H1 (cell line): ENCODE measurements around the gene SMIM44.

Experiments
- CEBPB ChIP-seq: IDR thresholded peaks from 2 replicates; pipeline ENCODE4 v1.6.1; 2012; ENCODE audit warnings: low read depth, low read length
- CTCF ChIP-seq, 3 experiments: IDR thresholded peaks; 1 replicate in 2 of 3; 2 replicates in 1 of 3; pipeline versions ENCODE4 v1.5.1 to v1.6.1; 2011; ENCODE audit warnings: low read length in 3 of 3, mild to moderate bottlenecking in 3 of 3, inconsistent platforms in 2 of 3, low read depth in 1 of 3, moderate library complexity in 1 of 3; ENCODE audit not compliant: insufficient read depth in 1 of 3; ENCODE audit errors: control extremely low read depth in 1 of 3
- EGR1 ChIP-seq: IDR thresholded peaks from 2 replicates; pipeline ENCODE4 v1.6.1; 2011; ENCODE audit warnings: low read depth, low read length, borderline replicate concordance
- JUN ChIP-seq: IDR thresholded peaks from 2 replicates; pipeline ENCODE4 v1.6.1; 2011; ENCODE audit warnings: low read depth, mild to moderate bottlenecking, improper control_type of control experiment, low read length
- JUND ChIP-seq: IDR thresholded peaks from 2 replicates; pipeline ENCODE4 v1.6.1; 2011; ENCODE audit warnings: mild to moderate bottlenecking, improper control_type of control experiment, low read length
- KDM1A ChIP-seq: fragments of 200-600, 300-600 bp; sonication (generic); IDR thresholded peaks from 2 replicates; pipeline ENCODE4 v1.7.1; 2016; ENCODE audit warnings: mild to moderate bottlenecking, low read length, borderline replicate concordance
- RAD21 ChIP-seq, 2 experiments: IDR thresholded peaks in 1 of 2; conservative IDR thresholded peaks in 1 of 2; 2 replicates each; pipeline ENCODE4 v1.6.1; 2011; ENCODE audit warnings: low read depth in 2 of 2, low read length in 2 of 2, improper control_type of control experiment in 1 of 2, inconsistent platforms in 1 of 2, mild to moderate bottlenecking in 1 of 2, moderate library complexity in 1 of 2
- RFX5 ChIP-seq: IDR thresholded peaks from 2 replicates; pipeline ENCODE4 v1.6.1; 2011; ENCODE audit warnings: low read depth, low read length, improper control_type of control experiment, borderline replicate concordance
- SRF ChIP-seq: IDR thresholded peaks from 2 replicates; pipeline ENCODE4 v1.6.1; 2011; ENCODE audit warnings: mild to moderate bottlenecking, low read depth, low read length, moderate library complexity
- TAF7 ChIP-seq: optimal IDR thresholded peaks from 2 replicates; pipeline ENCODE3; 2011; ENCODE audit warnings: low read depth, mild to moderate bottlenecking, inconsistent platforms, low read length, moderate library complexity, borderline replicate concordance
- YY1 ChIP-seq: IDR thresholded peaks from 2 replicates; pipeline ENCODE4 v1.6.1; 2011; ENCODE audit warnings: low read depth, mild to moderate bottlenecking, low read length
- TF ChIP-seq, protein P1 (sequence below): IDR thresholded peaks from 2 replicates; pipeline ENCODE4 v1.6.1; 2011; ENCODE audit warnings: low read depth, mild to moderate bottlenecking, low read length; ENCODE audit not compliant: insufficient read depth

DNA sequence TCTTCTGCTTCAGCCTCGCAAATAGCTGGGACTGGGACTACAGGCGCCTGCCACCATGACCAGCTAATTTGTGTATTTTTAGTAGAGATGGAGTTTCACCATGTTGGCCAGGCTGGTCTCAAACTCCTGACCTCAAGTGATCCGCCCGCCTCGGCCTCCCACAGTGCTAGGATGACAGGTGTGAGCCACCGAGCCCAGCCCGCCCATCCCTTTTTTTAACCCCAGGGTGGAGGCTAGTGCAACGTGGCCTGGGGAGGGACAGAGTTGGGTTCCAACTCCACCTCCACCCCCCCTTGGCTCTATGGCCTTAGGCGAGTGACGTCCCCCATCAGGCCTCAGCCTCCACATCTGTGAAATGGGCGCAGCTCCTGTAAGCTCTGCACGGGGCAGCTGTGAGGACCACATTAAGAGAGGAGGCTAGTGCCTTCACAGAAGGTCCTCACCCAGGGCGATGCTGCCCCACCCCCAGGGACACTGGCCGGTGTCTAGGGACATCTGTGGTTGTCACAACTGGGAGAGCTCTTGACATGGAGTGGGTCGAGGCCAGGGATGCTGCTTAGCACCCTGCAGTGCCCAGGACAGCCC is 40.7 kb downstream of the SMIM44 start:
- TF ChIP-seq CTCF (IDR thresholded peaks at IDR 0.05; ENCODE audit: control extremely low read depth in 1 of 3, insufficient read depth in 1 of 3, low read depth in 1 of 3, low read length in 3 of 3) (no peak), JUND (no peak), CEBPB (no peak), KDM1A (no peak), TAF7 (no peak), EGR1 (no peak), RFX5 (no peak), SRF (no peak), YY1 (no peak), JUN (no peak), RAD21 (IDR thresholded peaks at IDR 0.05 in 1 of 2, conservative IDR thresholded peaks at IDR 0.05 in 1 of 2; ENCODE audit: low read depth in 2 of 2, low read length in 2 of 2) (no peak)
- TF ChIP-seq, protein P1, sequence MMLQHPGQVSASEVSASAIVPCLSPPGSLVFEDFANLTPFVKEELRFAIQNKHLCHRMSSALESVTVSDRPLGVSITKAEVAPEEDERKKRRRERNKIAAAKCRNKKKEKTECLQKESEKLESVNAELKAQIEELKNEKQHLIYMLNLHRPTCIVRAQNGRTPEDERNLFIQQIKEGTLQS, result no peak
